D721Med (cell line): ENCODE measurements around the gene NARS2.

Experiments used
- DNase-seq: peaks from one replicate; pipeline ENCODE4 v3.0.0; 2011; ENCODE audit warnings: low spot score; ENCODE audit not compliant: insufficient read length
- FAIRE-seq: peaks from 2 replicates; lab custom pipeline; 2011; peaks lifted over from hg19 to GRCh38; lab: Jason Lieb, UNC
- TF ChIP-seq, protein P1 (sequence below): IDR thresholded peaks from 2 replicates; pipeline ENCODE4 v1.5.1; 2012; ENCODE audit warnings: mild to moderate bottlenecking, control low read depth; ENCODE audit not compliant: insufficient read depth; ENCODE audit errors: missing control alignments

Gene NARS2

DNA sequence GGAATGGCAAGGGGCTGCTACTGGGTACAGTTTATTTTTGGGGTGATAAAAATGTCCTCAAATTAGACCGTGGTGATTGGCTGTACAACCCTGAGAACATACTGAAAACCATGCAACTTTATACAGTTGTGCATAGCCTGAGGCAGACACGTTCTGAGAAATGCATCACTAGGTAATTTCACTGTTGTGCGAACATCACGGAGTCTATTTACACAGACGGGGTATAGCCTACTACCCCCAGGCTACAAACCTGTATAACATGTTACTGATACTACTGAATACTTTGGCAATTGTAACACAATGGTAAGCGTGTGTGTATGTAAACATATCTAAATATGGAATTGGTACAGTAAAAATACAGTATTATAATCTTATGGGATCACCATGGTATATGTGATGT lies 23.6 kb downstream of the NARS2 start:
- DNase-seq (no peak), FAIRE-seq (no peak)
- TF ChIP-seq, protein P1, sequence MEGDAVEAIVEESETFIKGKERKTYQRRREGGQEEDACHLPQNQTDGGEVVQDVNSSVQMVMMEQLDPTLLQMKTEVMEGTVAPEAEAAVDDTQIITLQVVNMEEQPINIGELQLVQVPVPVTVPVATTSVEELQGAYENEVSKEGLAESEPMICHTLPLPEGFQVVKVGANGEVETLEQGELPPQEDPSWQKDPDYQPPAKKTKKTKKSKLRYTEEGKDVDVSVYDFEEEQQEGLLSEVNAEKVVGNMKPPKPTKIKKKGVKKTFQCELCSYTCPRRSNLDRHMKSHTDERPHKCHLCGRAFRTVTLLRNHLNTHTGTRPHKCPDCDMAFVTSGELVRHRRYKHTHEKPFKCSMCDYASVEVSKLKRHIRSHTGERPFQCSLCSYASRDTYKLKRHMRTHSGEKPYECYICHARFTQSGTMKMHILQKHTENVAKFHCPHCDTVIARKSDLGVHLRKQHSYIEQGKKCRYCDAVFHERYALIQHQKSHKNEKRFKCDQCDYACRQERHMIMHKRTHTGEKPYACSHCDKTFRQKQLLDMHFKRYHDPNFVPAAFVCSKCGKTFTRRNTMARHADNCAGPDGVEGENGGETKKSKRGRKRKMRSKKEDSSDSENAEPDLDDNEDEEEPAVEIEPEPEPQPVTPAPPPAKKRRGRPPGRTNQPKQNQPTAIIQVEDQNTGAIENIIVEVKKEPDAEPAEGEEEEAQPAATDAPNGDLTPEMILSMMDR = no peak

DNA sequence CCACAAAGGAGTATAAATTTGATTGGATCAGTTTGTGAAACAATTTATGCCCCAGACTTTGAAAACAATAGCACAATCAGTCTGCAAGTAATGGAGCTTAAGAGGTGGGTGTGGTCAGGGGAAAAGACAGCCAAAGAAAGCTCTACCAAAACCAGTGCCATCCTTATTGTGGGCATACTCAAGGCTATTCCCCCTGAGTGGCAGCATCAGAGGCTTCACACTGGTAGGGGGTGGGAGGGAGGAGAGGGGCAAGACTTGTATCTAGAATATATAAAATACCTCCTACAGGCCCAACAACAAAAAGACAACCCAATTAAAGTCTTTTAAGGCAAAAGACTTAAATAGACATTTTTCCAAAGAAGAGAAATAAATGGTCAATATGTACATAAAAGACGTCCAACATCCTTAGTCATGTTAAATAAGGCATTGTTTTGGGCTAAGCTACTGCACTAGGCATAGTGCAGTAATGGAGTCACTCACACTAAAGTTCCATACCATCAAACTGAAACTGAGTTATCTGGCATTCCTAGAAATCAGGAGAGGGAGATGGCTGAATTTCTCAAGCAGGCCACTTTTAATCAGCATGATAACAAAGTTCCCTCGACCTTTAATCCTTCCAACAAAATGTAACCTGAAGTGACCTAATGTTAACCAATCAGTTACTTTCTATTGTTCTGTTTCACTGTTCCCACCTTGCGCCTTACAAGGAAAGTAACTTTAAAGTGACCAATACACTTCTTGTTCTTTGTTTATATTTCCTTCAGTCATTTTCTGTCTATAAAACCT lies 24.8 kb downstream of the NARS2 start:
- FAIRE-seq (no peak), DNase-seq (no peak)
- TF ChIP-seq, protein P1 = no peak

DNA sequence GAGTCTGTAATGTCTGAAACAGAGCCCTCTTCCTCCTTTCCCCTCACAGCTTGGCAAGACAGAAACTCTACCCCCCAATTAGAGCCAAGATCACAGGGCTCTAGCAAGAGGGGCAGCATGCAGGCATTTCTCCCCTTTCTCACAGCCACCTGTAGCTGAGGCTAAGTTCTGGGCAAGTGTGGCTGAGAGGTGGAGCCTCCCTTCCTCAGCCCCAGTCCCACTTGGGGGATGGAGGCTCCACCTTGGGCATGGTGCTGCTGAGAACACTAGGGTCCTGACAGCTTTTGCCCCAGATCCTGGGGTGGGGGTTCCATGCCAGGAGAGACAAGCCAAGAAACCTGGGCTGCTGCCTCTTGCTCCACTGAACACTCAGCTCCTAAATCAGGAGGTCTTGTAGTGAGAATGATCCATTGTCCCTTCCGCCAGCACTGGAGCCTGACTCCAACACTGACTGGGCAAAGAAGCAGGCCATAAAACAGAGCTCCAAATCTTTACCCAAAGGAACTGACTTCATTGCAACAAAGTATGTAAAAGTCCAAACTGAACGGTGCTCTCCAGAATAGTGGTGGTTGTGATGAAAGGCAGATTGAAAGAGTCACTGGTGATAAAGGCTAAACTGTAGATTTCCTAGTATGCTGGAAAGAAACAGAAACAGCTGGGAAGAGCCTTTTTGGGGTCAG lies 25.6 kb downstream of the NARS2 start:
- TF ChIP-seq, protein P1 = no peak
- DNase-seq (no peak), FAIRE-seq (no peak)

DNA sequence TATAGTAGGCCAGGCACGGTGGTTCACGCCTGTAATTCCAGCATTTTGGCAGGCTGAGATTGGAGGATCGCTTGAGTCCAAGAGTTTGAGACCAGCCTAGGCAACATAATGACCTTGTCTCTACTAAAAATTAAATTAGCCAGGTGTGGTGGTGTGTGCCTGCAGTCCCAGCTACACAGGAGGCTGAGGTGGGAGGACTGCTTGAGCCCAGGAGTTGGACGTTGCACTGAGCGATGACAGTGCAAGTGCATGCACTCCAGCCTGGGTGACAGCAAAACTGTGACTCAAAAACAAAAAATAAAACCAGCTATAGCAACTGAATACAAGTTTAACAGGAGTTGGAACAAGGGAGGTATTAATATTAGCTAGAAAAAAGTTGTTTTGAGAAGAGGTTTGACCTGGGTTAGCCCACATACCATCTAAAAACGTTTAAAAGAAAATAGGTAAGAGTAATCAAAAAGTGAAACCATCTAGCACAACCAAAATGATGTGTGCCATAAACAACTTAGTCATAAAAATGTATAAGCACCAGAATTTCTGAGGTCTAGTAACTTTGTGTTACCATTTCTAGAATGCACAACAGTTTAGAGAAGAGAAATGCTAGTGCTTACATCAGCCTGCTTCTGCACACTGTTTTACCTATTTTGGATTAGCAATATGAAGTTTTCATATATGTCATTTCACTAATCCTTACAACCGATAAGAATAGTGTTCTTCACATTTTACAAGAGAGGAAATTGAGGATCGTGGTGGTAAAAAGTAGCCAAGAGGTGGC lies 26.5 kb downstream of the NARS2 start:
- DNase-seq = no peak
- no peak for FAIRE-seq
- TF ChIP-seq, protein P1 = no peak

DNA sequence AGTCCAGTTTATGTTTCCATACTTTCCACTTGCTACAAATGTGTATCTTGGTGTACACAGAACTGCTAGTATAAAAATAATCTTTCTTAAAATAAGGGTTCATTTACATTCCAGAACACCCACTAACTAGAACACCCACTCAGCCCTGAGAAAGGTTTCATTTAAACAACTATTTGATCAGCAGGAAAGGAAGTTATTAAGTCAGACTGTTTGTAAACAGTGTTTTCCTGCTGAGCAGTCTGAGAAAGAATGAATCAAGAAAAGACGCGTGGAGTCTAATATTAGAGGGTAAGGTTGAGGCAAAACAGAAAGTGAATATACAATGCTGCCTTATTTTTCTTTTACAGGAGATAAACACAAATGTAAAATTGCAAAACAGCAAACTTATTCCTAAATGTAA lies 32.7 kb downstream of the NARS2 start:
- TF ChIP-seq, protein P1 = no peak
- FAIRE-seq (no peak), DNase-seq (no peak)

DNA sequence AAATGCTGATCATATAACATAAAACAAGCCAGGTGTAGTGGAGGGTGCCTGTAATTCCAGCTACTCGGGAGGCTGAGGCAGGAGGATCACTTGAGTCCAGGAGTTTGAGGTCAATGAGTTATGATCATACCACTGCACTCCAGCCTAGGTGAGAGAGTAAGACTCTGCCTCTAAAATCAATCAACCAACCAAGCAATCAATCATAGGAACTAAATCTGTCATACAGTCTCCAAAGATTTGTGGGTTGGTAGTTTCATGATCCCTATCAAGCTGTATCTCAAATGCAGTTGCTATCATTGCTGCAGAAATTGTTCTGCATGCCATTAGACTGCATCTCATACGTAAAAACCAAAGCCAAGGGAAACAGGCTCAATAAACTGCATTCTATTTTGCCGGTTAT lies 33.1 kb downstream of the NARS2 start:
- DNase-seq (no peak), FAIRE-seq (no peak)
- TF ChIP-seq, protein P1 = no peak
